Measurements from ENCODE around the gene ZNF219.

GRCh38 chr14:21050597-21050996, 47.9 kb downstream of the ZNF219 start:
- TF ChIP-seq CTCF (IDR thresholded peaks at IDR 0.05), result no peak
- no peak for TF ChIP-seq POLR2A (IDR thresholded peaks at IDR 0.05)

Measured in breast epithelium (tissue), 3 donors.